GM19328 (cell line): ENCODE data around the gene AJM1.
"Not testable (repeated sequence)": the region's sequence is repeated elsewhere in the genome, so short reads cannot be mapped to it uniquely, and the experiment has no call there.

Experiments used
- ATAC-seq: cut with Tn5 transposase; IDR thresholded peaks from one replicate; pipeline ENCODE4 v1.9.1; 2021; ENCODE audit warnings: mild to moderate bottlenecking, moderate library complexity; ENCODE audit not compliant: unreplicated experiment

AJM1 gene

GRCh38 chr9:136842380-136842948 is at the start of gene AJM1:
TSS of gene AJM1 (plus strand) at chr9:136842478. CDS start at chr9:136844415, 1,937 bp downstream.
- peak; percentile 69 for ATAC-seq

- ATAC-seq: no peak
Observed at GRCh38 chr9:136793086-136793946, 49.0 kb upstream of the AJM1 start.

- ATAC-seq: no peak
Observed at GRCh38 chr9:136794281-136794999, 47.8 kb upstream of the AJM1 start.

GRCh38 chr9:136795000-136795348 is 47.3 kb upstream of the AJM1 start:
- no peak for ATAC-seq

- ATAC-seq: no peak
Observed at GRCh38 chr9:136796238-136796774, 46.0 kb upstream of the AJM1 start, which contains the start of gene CCDC183. TSS of gene CCDC183 (plus strand) at chr9:136796338. CDS start at chr9:136796398, 60 bp downstream.

- not testable (repeated sequence) for ATAC-seq
Observed at GRCh38 chr9:136796775-136797347, 45.4 kb upstream of the AJM1 start.

GRCh38 chr9:136798708-136799078 is 43.6 kb upstream of the AJM1 start:
- ATAC-seq: no peak

- ATAC-seq: no peak
Observed at GRCh38 chr9:136799079-136799853, 43.0 kb upstream of the AJM1 start.

- ATAC-seq: no peak
Observed at GRCh38 chr9:136799854-136800657, 42.2 kb upstream of the AJM1 start.

- no peak for ATAC-seq
Observed at GRCh38 chr9:136802321-136802720, 40.0 kb upstream of the AJM1 start.

- not testable (repeated sequence) for ATAC-seq
Observed at GRCh38 chr9:136803009-136803550, 39.2 kb upstream of the AJM1 start.

GRCh38 chr9:136803551-136804508 is 38.4 kb upstream of the AJM1 start:
- no peak for ATAC-seq

- ATAC-seq: no peak
Observed at GRCh38 chr9:136804509-136805206, 37.6 kb upstream of the AJM1 start.

- no peak for ATAC-seq
Observed at GRCh38 chr9:136805207-136805740, 37.0 kb upstream of the AJM1 start.

GRCh38 chr9:136806067-136806466 is 36.2 kb upstream of the AJM1 start:
- ATAC-seq: no peak

- ATAC-seq: no peak
Observed at GRCh38 chr9:136806631-136807201, 35.6 kb upstream of the AJM1 start.
